Skeletal muscle tissue (tissue), 4 donors: ENCODE data around the gene MOBP. TPM values are rescaled to one million over a fixed set of nuclear protein-coding genes. Genes with fewer than 3 reads are reported as not detected.

ENCODE experiments used
- H3K27ac ChIP-seq: one replicate; pipeline ENCODE4 v1.7.0; 2013; ENCODE audit warnings: mild to moderate bottlenecking, low read depth, low read length, inconsistent platforms
- H3K27me3 ChIP-seq, 3 donors: one replicate each; pipeline ENCODE4 v1.7.0; 2013; ENCODE audit warnings: low read length in 3 of 3; ENCODE audit not compliant: control insufficient read depth in 3 of 3, insufficient read depth in 3 of 3
- H3K36me3 ChIP-seq, 3 donors: one replicate each; pipeline ENCODE4 v1.7.0; 2013; ENCODE audit warnings: low read length in 3 of 3; ENCODE audit not compliant: control insufficient read depth in 3 of 3, insufficient read depth in 3 of 3
- H3K4me1 ChIP-seq, 3 donors: one replicate each; pipeline ENCODE4 v1.7.0; 2013; ENCODE audit warnings: low read length in 3 of 3, mild to moderate bottlenecking in 3 of 3; ENCODE audit not compliant: control insufficient read depth in 3 of 3, insufficient read depth in 3 of 3
- H3K4me3 ChIP-seq, 3 donors: one replicate each; pipeline ENCODE4 v1.7.0; 2013; ENCODE audit warnings: low read length in 3 of 3
- H3K9ac ChIP-seq, 3 donors: one replicate each; pipeline ENCODE4 v1.7.0; 2013; ENCODE audit warnings: low read length in 3 of 3, mild to moderate bottlenecking in 3 of 3, moderate library complexity in 2 of 3, low read depth in 1 of 3
- H3K9me3 ChIP-seq, 3 donors: one replicate each; pipeline ENCODE4 v1.7.0; 2013; ENCODE audit warnings: low read length in 3 of 3; ENCODE audit not compliant: control insufficient read depth in 3 of 3
- total RNA-seq: library from RNA; depleted of rRNA; stranded (reverse); fragments of >200 nt; gene quantifications from one replicate; pipeline ENCODE4 v1.2.3, GENCODE V29; 2014
- donor health status: Osteomylitis.

MOBP gene
- total RNA-seq, 1 donor from 2014 or later: not detected

- no peaks in the 10 kb centered on the region for H3K36me3 ChIP-seq
- no peak overlapping the region for H3K27ac ChIP-seq
- no peaks in the 10 kb centered on the region for H3K9me3 ChIP-seq
- H3K4me3 ChIP-seq: no peak overlapping the region
- H3K4me1 ChIP-seq: no peaks in the 10 kb centered on the region
- no peaks in the 10 kb centered on the region for H3K27me3 ChIP-seq
- H3K9ac ChIP-seq: no peak overlapping the region
Measured at GRCh38 chr3:39529577-39529976, 62.1 kb downstream of the MOBP start.

GRCh38 chr3:39531066-39531465 lies 63.6 kb downstream of the MOBP start:
- Histone ChIP-seq H3K9ac (no peak overlapping the region), H3K4me3 (no peak overlapping the region), H3K27ac (no peak overlapping the region), H3K36me3 (no peaks in the 10 kb centered on the region), H3K27me3 (no peaks in the 10 kb centered on the region), H3K9me3 (no peaks in the 10 kb centered on the region), H3K4me1 (no peaks in the 10 kb centered on the region)

GRCh38 chr3:39531665-39532064 lies 64.2 kb downstream of the MOBP start:
- Histone ChIP-seq H3K9me3 (no peaks in the 10 kb centered on the region), H3K9ac (no peak overlapping the region), H3K4me1 (no peaks in the 10 kb centered on the region), H3K27me3 (no peaks in the 10 kb centered on the region), H3K27ac (no peak overlapping the region), H3K36me3 (no peaks in the 10 kb centered on the region), H3K4me3 (no peak overlapping the region)

- Histone ChIP-seq H3K9me3 (no peaks in the 10 kb centered on the region), H3K27me3 (no peaks in the 10 kb centered on the region), H3K9ac (no peak overlapping the region), H3K27ac (no peak overlapping the region), H3K36me3 (no peaks in the 10 kb centered on the region), H3K4me3 (no peak overlapping the region), H3K4me1 (no peaks in the 10 kb centered on the region)
Measured at GRCh38 chr3:39532777-39533176, 65.3 kb downstream of the MOBP start.

GRCh38 chr3:39533226-39533625 lies 65.7 kb downstream of the MOBP start:
- no peaks in the 10 kb centered on the region for H3K36me3 ChIP-seq
- H3K4me1 ChIP-seq: no peaks in the 10 kb centered on the region
- H3K27ac ChIP-seq: no peak overlapping the region
- H3K4me3 ChIP-seq: no peak overlapping the region
- no peak overlapping the region for H3K9ac ChIP-seq
- no peaks in the 10 kb centered on the region for H3K9me3 ChIP-seq
- no peaks in the 10 kb centered on the region for H3K27me3 ChIP-seq

- Histone ChIP-seq H3K9me3 (no peaks in the 10 kb centered on the region), H3K4me1 (no peaks in the 10 kb centered on the region), H3K9ac (no peak overlapping the region), H3K36me3 (no peaks in the 10 kb centered on the region), H3K4me3 (no peak overlapping the region), H3K27me3 (no peaks in the 10 kb centered on the region), H3K27ac (no peak overlapping the region)
Measured at GRCh38 chr3:39540162-39540921, 72.9 kb downstream of the MOBP start.

- Histone ChIP-seq H3K9me3 (no peaks in the 10 kb centered on the region), H3K27me3 (no peaks in the 10 kb centered on the region), H3K4me1 (no peaks in the 10 kb centered on the region), H3K4me3 (peak overlapping the region in 1 of 3 donors; percentile 59), H3K9ac (no peak overlapping the region), H3K27ac (no peak overlapping the region), H3K36me3 (no peaks in the 10 kb centered on the region)
Measured at GRCh38 chr3:39541442-39541841, 74.0 kb downstream of the MOBP start.

- Histone ChIP-seq H3K27me3 (no peaks in the 10 kb centered on the region), H3K27ac (no peak overlapping the region), H3K36me3 (no peaks in the 10 kb centered on the region), H3K4me1 (no peaks in the 10 kb centered on the region), H3K9me3 (no peaks in the 10 kb centered on the region), H3K9ac (peak overlapping the region in 2 of 3 donors; percentile 42 to 71), H3K4me3 (peak overlapping the region; percentile 34 to 59 (median 58))
Measured at GRCh38 chr3:39541917-39542329, 74.4 kb downstream of the MOBP start.

- Histone ChIP-seq H3K9me3 (no peaks in the 10 kb centered on the region), H3K4me1 (no peaks in the 10 kb centered on the region), H3K4me3 (no peak overlapping the region), H3K27ac (no peak overlapping the region), H3K9ac (peak overlapping the region in 1 of 3 donors; percentile 42), H3K27me3 (no peaks in the 10 kb centered on the region), H3K36me3 (no peaks in the 10 kb centered on the region)
Measured at GRCh38 chr3:39542588-39542988, 75.1 kb downstream of the MOBP start.

- Histone ChIP-seq H3K9me3 (no peaks in the 10 kb centered on the region), H3K4me1 (no peaks in the 10 kb centered on the region), H3K36me3 (no peaks in the 10 kb centered on the region), H3K27me3 (peaks cover 0 to 4% (median 0%) of the 10 kb centered on the region in 3 donors), H3K9ac (no peak overlapping the region), H3K27ac (no peak overlapping the region), H3K4me3 (no peak overlapping the region)
Measured at GRCh38 chr3:39548282-39548681, 80.8 kb downstream of the MOBP start.
